NCI-H524 treated with DMSO at 0.1 percent for 48 hours (cell line): ENCODE measurements around the gene SCLT1.

Experiments used
- DNase-seq: peaks from one replicate; lab custom pipeline; 2025; lab: John Stamatoyannopoulos, UW

Gene SCLT1

GRCh38 chr4:128957459-128957858 is 135.9 kb downstream of the SCLT1 start:
- no peak for DNase-seq

GRCh38 chr4:128955751-128956150 is 137.6 kb downstream of the SCLT1 start:
- DNase-seq, result no peak

GRCh38 chr4:128954941-128955340 is 138.4 kb downstream of the SCLT1 start:
- no peak for DNase-seq

GRCh38 chr4:128951316-128951715 is 142.0 kb downstream of the SCLT1 start:
- no peak for DNase-seq

- DNase-seq, result no peak
Observed at GRCh38 chr4:128950796-128951195, 142.5 kb downstream of the SCLT1 start.

GRCh38 chr4:128946916-128947315 is 146.4 kb downstream of the SCLT1 start:
- no peak for DNase-seq

DNA sequence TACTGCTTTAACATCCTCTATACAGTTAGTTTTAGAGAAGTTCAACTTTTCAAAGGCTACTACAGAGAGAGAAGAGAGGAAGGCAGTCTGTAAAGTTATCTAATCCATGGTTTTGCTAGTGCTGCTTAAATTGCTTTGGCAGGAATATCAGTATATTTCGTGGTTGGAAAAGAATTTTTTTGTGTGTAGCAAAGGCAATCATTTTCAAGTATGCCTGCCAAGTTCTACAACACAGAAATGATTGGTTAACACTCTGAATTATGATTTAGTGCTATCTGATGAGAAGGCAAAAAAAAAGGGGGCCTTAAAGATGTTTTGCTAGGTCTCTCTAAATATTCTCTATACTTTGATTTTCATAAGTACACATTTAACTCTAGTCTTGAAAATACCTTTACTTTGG is 150.7 kb downstream of the SCLT1 start:
- DNase-seq, result no peak

DNA sequence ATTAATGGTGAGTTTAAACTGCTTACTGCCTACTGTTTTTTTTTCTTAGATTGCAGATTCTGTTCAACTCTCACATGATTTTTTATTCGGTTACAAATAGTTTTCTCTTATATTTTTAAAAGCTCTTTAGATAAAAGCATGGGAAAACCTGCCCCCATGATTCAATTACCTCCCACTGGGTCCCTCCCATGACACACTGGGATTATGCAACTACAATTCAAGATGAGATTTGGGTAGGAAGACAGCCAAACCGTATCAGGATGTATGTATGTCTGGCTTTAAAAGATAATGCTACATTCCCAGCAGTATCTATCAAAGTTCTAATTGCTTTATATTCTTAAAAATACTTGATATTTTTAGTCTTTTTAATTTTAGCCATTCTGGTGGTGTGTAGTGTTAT is 152.4 kb downstream of the SCLT1 start:
- no peak for DNase-seq

DNA sequence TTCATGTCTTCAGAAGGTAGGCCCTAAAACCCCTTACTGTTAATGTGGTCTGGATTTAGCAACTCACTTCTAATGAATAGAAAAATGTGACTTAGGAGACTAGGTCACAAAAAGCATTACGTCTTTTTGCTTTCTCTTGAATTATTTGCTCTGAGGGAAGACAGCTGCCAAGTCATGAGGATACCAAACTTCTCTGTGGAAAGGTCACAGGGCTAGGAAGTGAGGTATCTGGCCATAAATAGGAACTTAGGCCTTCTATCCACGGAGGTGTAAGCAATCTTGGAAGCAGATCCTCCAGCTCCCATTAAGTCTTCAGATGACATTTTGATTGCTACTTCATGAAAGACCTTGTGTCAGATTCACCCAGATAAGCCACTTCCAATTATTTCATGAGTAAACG is 163.3 kb downstream of the SCLT1 start:
- no peak for DNase-seq

DNA sequence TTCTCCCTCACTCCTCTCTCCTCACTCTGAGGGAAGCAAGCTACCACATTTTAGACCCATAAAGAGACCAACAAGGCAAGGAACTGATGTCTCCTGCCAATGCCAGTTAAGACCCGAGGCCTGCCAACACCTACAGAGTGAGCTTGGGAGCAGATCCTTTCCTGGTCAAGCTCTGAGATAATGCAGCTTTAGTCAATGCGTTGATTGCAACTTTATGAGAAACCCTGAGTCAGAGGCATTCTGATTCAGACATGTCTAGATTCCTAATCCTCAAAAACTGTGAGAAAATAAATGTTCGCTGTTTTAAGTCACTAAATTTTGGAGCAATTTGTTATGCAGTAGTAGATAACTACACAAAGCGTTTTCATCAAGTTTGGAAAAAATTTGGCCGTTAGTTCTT is 168.4 kb downstream of the SCLT1 start:
- no peak for DNase-seq

GRCh38 chr4:128921954-128922353 is 171.4 kb downstream of the SCLT1 start:
- DNase-seq, result no peak

- no peak for DNase-seq
Observed at GRCh38 chr4:128917781-128918180, 175.6 kb downstream of the SCLT1 start.

GRCh38 chr4:128916832-128917231 is 176.5 kb downstream of the SCLT1 start:
- no peak for DNase-seq

DNA sequence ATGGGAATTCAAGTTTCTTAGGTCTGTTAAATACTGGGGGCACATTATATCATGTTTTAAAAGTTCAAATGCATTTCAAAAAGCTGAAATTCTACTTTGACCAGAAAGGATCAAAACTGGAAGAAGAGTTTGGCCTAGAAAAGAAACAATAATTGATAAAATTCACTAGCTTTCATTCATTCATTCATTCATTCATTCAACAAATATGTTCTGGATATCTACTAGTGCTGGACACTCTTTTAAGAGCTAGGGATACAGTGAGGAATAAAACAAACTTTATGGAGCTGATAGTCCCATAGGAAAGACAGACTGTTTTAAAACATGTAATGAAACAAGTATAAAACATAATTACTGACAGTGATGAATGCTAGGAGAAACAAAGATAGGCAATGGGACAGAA is 177.8 kb downstream of the SCLT1 start:
- no peak for DNase-seq

DNA sequence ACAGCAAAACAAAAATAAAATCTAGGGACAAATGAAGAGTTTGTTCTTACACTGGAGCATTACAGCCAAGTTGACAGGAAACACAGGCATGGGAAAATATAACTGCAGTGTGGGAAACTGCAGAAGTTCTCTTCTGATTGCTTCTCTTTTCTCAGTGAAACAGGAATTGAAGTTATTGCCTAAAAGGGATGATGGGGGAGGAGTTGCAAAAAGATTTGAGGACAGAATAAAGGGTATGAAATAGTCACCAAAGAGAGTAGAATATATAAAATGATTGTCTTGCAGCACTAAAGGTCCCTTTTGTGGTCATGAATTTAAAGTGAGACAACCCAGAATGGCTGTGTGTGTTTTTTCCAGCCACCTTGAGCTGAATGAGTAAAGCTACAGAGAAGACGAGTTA is 180.1 kb downstream of the SCLT1 start:
- DNase-seq, result no peak

GRCh38 chr4:128908735-128909134 is 184.6 kb downstream of the SCLT1 start:
- DNase-seq, result no peak

DNA sequence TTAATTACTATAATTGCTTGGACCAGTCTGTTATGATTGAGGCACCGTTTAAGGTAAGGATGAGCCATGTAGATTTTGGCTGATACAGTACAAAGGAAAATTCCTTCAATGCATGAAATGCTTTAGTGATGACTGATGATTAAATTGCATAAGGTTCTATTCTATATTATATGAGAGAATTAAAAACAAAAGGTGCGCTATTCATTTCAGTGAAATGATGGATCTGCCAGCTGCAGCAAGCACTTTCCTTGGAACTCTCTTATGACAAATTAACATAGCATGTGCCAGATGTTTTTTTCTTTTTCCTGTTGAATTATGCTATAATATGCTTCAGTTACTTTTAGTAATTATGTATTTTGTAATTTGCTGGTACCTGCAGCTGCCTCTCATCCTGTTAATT is 185.4 kb downstream of the SCLT1 start:
- no peak for DNase-seq

DNA sequence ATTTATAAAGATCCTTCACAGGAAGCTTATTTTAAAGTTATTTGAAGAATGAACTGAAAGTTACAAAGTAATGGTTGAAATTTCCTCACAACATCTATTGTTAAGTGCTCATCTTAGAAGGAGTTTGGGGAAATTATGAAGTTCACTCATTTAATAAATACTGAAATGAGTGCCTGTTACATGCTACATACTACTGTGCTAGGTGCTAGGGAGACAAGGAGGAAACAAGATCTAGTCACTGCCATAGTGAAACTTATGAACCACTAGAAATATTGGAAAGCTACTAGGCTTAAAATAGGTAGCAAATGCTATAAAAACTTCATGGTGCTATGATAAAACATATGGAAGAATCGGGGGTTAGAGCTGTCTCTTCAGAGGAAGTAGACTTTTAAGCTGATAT is 186.8 kb downstream of the SCLT1 start:
- DNase-seq, result no peak

- DNase-seq, result no peak
Observed at GRCh38 chr4:128904821-128905220, 188.5 kb downstream of the SCLT1 start.

DNA sequence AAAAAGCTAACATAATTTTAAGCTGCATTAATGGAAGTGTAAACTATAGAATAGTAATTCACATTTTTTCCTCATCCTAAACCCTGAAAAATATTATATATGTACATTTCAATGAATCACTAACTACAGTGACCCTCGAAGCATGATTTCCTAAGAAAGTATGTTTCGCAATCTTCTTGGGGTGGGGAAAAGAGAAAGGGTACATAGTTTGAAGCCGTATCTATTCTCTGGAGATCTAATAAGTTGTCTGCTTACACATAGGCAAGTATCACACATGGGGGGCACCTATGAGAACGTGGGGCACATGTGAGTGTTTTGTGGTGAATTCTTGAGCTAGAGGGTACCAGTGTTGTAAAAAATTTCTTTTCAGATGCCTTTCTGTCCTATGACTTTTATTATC is 212.7 kb downstream of the SCLT1 start:
- DNase-seq, result no peak

GRCh38 chr4:128879971-128880370 is 213.4 kb downstream of the SCLT1 start:
- DNase-seq, result no peak

GRCh38 chr4:128879283-128879682 is 214.1 kb downstream of the SCLT1 start:
- DNase-seq, result no peak

GRCh38 chr4:128877934-128878333 is 215.4 kb downstream of the SCLT1 start:
- no peak for DNase-seq

GRCh38 chr4:128876200-128876599 is 217.1 kb downstream of the SCLT1 start:
- DNase-seq, result no peak

GRCh38 chr4:128871948-128872347 is 221.4 kb downstream of the SCLT1 start:
- no peak for DNase-seq
